Measurements from ENCODE around the gene RANGRF.

RANGRF gene

GRCh38 chr17:8264836-8265542 lies 23.5 kb upstream of the RANGRF start:
- no peak for TF ChIP-seq CTCF (conservative IDR thresholded peaks at IDR 0.05; ENCODE audit: low read length)
- no peak overlapping the region for H3K4me3 ChIP-seq (ENCODE audit: low read length)
- DNase-seq (ENCODE audit: low read depth): no peak

- H3K4me3 ChIP-seq (ENCODE audit: low read length): no peak overlapping the region
- TF ChIP-seq CTCF (conservative IDR thresholded peaks at IDR 0.05; ENCODE audit: low read length): no peak
- DNase-seq (ENCODE audit: low read depth): no peak
Measured at GRCh38 chr17:8266648-8267479, 21.6 kb upstream of the RANGRF start.

- no peak for TF ChIP-seq CTCF (conservative IDR thresholded peaks at IDR 0.05; ENCODE audit: low read length)
- DNase-seq (ENCODE audit: low read depth): no peak
- no peak overlapping the region for H3K4me3 ChIP-seq (ENCODE audit: low read length)
Measured at GRCh38 chr17:8267480-8268147, 20.9 kb upstream of the RANGRF start.

GRCh38 chr17:8268550-8269298 lies 19.7 kb upstream of the RANGRF start:
- no peak for TF ChIP-seq CTCF (conservative IDR thresholded peaks at IDR 0.05; ENCODE audit: low read length)
- no peak for DNase-seq (ENCODE audit: low read depth)
- no peak overlapping the region for H3K4me3 ChIP-seq (ENCODE audit: low read length)

GRCh38 chr17:8272421-8272820 lies 16.0 kb upstream of the RANGRF start:
- DNase-seq (ENCODE audit: low read depth): no peak
- H3K4me3 ChIP-seq (ENCODE audit: low read length): no peak overlapping the region
- no peak for TF ChIP-seq CTCF (conservative IDR thresholded peaks at IDR 0.05; ENCODE audit: low read length)

GRCh38 chr17:8273884-8274444 lies 14.5 kb upstream of the RANGRF start:
- no peak for DNase-seq (ENCODE audit: low read depth)
- TF ChIP-seq CTCF (conservative IDR thresholded peaks at IDR 0.05; ENCODE audit: low read length): no peak
- H3K4me3 ChIP-seq (ENCODE audit: low read length): no peak overlapping the region

Measured in AG10803 (cell line).